A549 treated with Hydrocortisone at 1 μM for 4 hours (cell line): ENCODE measurements around the gene SGF29. TPM values are rescaled to one million over a fixed set of nuclear protein-coding genes. Genes with fewer than 3 reads are reported as not detected.

ENCODE experiments used
- total RNA-seq: library from RNA; stranded (reverse); fragments of 200-300 nt; extraction: Qiagen RNA extraction; gene quantifications from 5 replicates; pipeline ENCODE4 v1.2.3, GENCODE V29; 2022

The SGF29 gene
- 20.5 to 24.3 TPM (median 22.4 TPM) in 5 replicates for total RNA-seq

GRCh38 chr16:28553776-28554633 is at the start of gene SGF29:
Gene SGF29 (plus strand): TSS chr16:28553920. CDS start chr16:28581070, 27,150 bp downstream.

GRCh38 chr16:28538733-28539596 is 14.8 kb upstream of the SGF29 start, which contains the start of gene NUPR1:
Gene NUPR1 (minus strand): TSS chr16:28538974. CDS start chr16:28538907, 67 bp downstream.

GRCh38 chr16:28596840-28597691 is 43.3 kb downstream of the SGF29 start, which contains the start of gene SULT1A2:
Gene SULT1A2 (minus strand): TSS chr16:28597050. CDS start chr16:28595930, 1,120 bp downstream.

GRCh38 chr16:28609631-28610594 is 56.2 kb downstream of the SGF29 start, which contains the start of gene SULT1A1:
Gene SULT1A1 (minus strand): TSS chr16:28610044. CDS start chr16:28608855, 1,189 bp downstream.

GRCh38 chr16:28637765-28638164 is 84.0 kb downstream of the SGF29 start, which contains the start of gene NPIPB8:
Gene NPIPB8 (plus strand): TSS chr16:28638065. CDS start chr16:28638361, 296 bp downstream.

Other genes with a start within 250 kb of the SGF29 start
- gene NPIPB6, start 190.4 kb upstream of the SGF29 start, total RNA-seq = 1.6 to 2.3 TPM (median 1.9 TPM) in 5 replicates
- 68.3 to 86.2 TPM (median 73.4 TPM) in 5 replicates for gene EIF3CL, start 150.1 kb upstream of the SGF29 start, total RNA-seq
- 0.17 to 0.46 TPM (median 0.25 TPM) in 4 of 5 replicates, not detected in the other for gene NPIPB7, start 81.6 kb upstream of the SGF29 start, total RNA-seq
- 24.1 to 38.1 TPM (median 32.8 TPM) in 5 replicates for gene CLN3, start 61.8 kb upstream of the SGF29 start, total RNA-seq
- gene APOBR, start 59.3 kb upstream of the SGF29 start, total RNA-seq = 0.05 to 0.09 TPM (median 0.06 TPM) in 5 replicates
- gene IL27, start 47.1 kb upstream of the SGF29 start, total RNA-seq = not detected in 5 replicates
- 8.6 to 24.3 TPM (median 16.1 TPM) in 5 replicates for gene NUPR1, start 14.9 kb upstream of the SGF29 start, total RNA-seq
- gene SULT1A2, start 43.1 kb downstream of the SGF29 start, total RNA-seq = 0.06 to 0.12 TPM (median 0.07 TPM) in 4 of 5 replicates, not detected in the other
- 5.2 to 6.5 TPM (median 6.0 TPM) in 5 replicates for gene SULT1A1, start 56.1 kb downstream of the SGF29 start, total RNA-seq
- gene NPIPB8, start 84.1 kb downstream of the SGF29 start, total RNA-seq = 0.62 TPM in 1 of 5 replicates, not detected in the others
- gene EIF3C, start 157.5 kb downstream of the SGF29 start, total RNA-seq = 231 to 365 TPM (median 342 TPM) in 5 replicates
- 1.1 to 2.0 TPM (median 1.7 TPM) in 5 replicates for gene NPIPB9, start 197.9 kb downstream of the SGF29 start, total RNA-seq